CD4-positive, alpha-beta T cell treated with Interleukin-2 at 100 ng/mL for 4 hours (primary cell): ENCODE measurements around the gene SEMA5A.

ENCODE experiments used
- DNase-seq: peaks from one replicate; pipeline ENCODE4 v3.0.0-alpha.2; 2020; ENCODE audit warnings: low spot score

The SEMA5A gene

GRCh38 chr5:9112520-9113291 lies 433.2 kb downstream of the SEMA5A start:
- no peak for DNase-seq

GRCh38 chr5:9108162-9108561 lies 437.7 kb downstream of the SEMA5A start:
- DNase-seq = no peak

GRCh38 chr5:9105851-9106250 lies 440.0 kb downstream of the SEMA5A start:
- DNase-seq = no peak

GRCh38 chr5:9104571-9105339 lies 441.1 kb downstream of the SEMA5A start:
- no peak for DNase-seq

GRCh38 chr5:9103290-9103689 lies 442.6 kb downstream of the SEMA5A start:
- no peak for DNase-seq

GRCh38 chr5:9099689-9100088 lies 446.2 kb downstream of the SEMA5A start:
- no peak for DNase-seq

- no peak for DNase-seq
These were observed 446.9 kb downstream of the SEMA5A start for GRCh38 chr5:9098990-9099389.

- no peak for DNase-seq
These were observed 451.3 kb downstream of the SEMA5A start for GRCh38 chr5:9094582-9094981.

- DNase-seq = no peak
These were observed 453.8 kb downstream of the SEMA5A start for GRCh38 chr5:9091896-9092662.

GRCh38 chr5:9090381-9091026 lies 455.4 kb downstream of the SEMA5A start:
- no peak for DNase-seq

- DNase-seq = no peak
These were observed 456.0 kb downstream of the SEMA5A start for GRCh38 chr5:9089893-9090292.

GRCh38 chr5:9082996-9083395 lies 462.9 kb downstream of the SEMA5A start:
- DNase-seq = no peak

GRCh38 chr5:9072701-9073100 lies 473.2 kb downstream of the SEMA5A start:
- DNase-seq = no peak

- no peak for DNase-seq
These were observed 474.4 kb downstream of the SEMA5A start for GRCh38 chr5:9071524-9071923.

GRCh38 chr5:9071074-9071473 lies 474.8 kb downstream of the SEMA5A start:
- no peak for DNase-seq

GRCh38 chr5:9069650-9070049 lies 476.2 kb downstream of the SEMA5A start:
- no peak for DNase-seq

GRCh38 chr5:9067154-9067553 lies 478.7 kb downstream of the SEMA5A start:
- no peak for DNase-seq

GRCh38 chr5:9066349-9066748 lies 479.5 kb downstream of the SEMA5A start:
- DNase-seq = no peak

- no peak for DNase-seq
These were observed 482.1 kb downstream of the SEMA5A start for GRCh38 chr5:9063615-9064245.

GRCh38 chr5:9062873-9063272 lies 483.0 kb downstream of the SEMA5A start:
- no peak for DNase-seq

- DNase-seq = no peak
These were observed 485.8 kb downstream of the SEMA5A start for GRCh38 chr5:9059920-9060691.
